Measurements from ENCODE around the gene ZC2HC1C.

GRCh38 chr14:75032939-75033338, 36.5 kb upstream of the ZC2HC1C start:
- TF ChIP-seq, protein P1, sequence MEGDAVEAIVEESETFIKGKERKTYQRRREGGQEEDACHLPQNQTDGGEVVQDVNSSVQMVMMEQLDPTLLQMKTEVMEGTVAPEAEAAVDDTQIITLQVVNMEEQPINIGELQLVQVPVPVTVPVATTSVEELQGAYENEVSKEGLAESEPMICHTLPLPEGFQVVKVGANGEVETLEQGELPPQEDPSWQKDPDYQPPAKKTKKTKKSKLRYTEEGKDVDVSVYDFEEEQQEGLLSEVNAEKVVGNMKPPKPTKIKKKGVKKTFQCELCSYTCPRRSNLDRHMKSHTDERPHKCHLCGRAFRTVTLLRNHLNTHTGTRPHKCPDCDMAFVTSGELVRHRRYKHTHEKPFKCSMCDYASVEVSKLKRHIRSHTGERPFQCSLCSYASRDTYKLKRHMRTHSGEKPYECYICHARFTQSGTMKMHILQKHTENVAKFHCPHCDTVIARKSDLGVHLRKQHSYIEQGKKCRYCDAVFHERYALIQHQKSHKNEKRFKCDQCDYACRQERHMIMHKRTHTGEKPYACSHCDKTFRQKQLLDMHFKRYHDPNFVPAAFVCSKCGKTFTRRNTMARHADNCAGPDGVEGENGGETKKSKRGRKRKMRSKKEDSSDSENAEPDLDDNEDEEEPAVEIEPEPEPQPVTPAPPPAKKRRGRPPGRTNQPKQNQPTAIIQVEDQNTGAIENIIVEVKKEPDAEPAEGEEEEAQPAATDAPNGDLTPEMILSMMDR (IDR thresholded peaks at IDR 0.05; ENCODE audit: poor library complexity): no peak
- no peak for TF ChIP-seq EZH2 (IDR thresholded peaks at IDR 0.05; ENCODE audit: borderline replicate concordance)

Measured in hepatocyte (in vitro differentiated cells).